GM23338 (cell line): ENCODE data around the gene APOBEC2. TPM values are rescaled to one million over a fixed set of nuclear protein-coding genes. Genes with fewer than 3 reads are reported as not detected.

ENCODE experiments used
- ATAC-seq: fragments of 200-7000 bp; cut with Tn5 transposase; 3 replicates; pipeline ENCODE4 v1.9.1; 2020
- DNase-seq: peaks from one replicate; pipeline ENCODE4 v3.0.0-alpha.2; 2015; ENCODE audit warnings: low spot score
- H2AFZ ChIP-seq: fragments of 200-600 bp; sonication (generic); 2 replicates; pipeline ENCODE4 v1.8.0; 2016; ENCODE audit warnings: antibody characterized with exemption, mild to moderate bottlenecking, moderate library complexity
- H3F3A ChIP-seq: fragments of 200-600 bp; sonication (generic); replicated peaks from 2 replicates; pipeline ENCODE4 v1.8.0; 2017; ENCODE audit warnings: antibody characterized with exemption, mixed run types, low read depth
- H3K27ac ChIP-seq: fragments of 200-600 bp; sonication (generic); 2 replicates; pipeline ENCODE4 v1.6.1; 2016; ENCODE audit warnings: low read depth
- H3K27me3 ChIP-seq: fragments of 200-600 bp; sonication (generic); 2 replicates; pipeline ENCODE4 v1.8.0; 2016; ENCODE audit warnings: mild to moderate bottlenecking, mixed run types, moderate library complexity; ENCODE audit not compliant: insufficient read depth
- H3K36me3 ChIP-seq: fragments of 200-600 bp; sonication (generic); 2 replicates; pipeline ENCODE4 v1.8.0; 2016; ENCODE audit warnings: mild to moderate bottlenecking; ENCODE audit not compliant: insufficient read depth
- H3K4me1 ChIP-seq: fragments of 200-600 bp; sonication (generic); 2 replicates; pipeline ENCODE4 v1.8.0; 2016; ENCODE audit warnings: mild to moderate bottlenecking, moderate library complexity; ENCODE audit not compliant: insufficient read depth
- H3K4me2 ChIP-seq: fragments of 200-600 bp; sonication (generic); 2 replicates; pipeline ENCODE4 v1.7.1; 2017; ENCODE audit warnings: mixed run types
- H3K4me3 ChIP-seq: fragments of 200-600 bp; sonication (generic); 2 replicates; pipeline ENCODE4 v1.6.1; 2016; ENCODE audit warnings: mixed run types
- H3K79me2 ChIP-seq: fragments of 200-600 bp; sonication (generic); replicated peaks from 2 replicates; pipeline ENCODE4 v1.8.0; 2017; ENCODE audit warnings: mild to moderate bottlenecking; ENCODE audit not compliant: insufficient read depth
- H3K9me2 ChIP-seq: fragments of 200-600 bp; sonication (generic); 2 replicates; pipeline ENCODE4 v1.8.0; 2017; ENCODE audit not compliant: insufficient read depth
- H4K20me1 ChIP-seq: fragments of 200-600 bp; sonication (generic); replicated peaks from 2 replicates; pipeline ENCODE4 v1.8.0; 2017; ENCODE audit warnings: mild to moderate bottlenecking; ENCODE audit not compliant: insufficient read depth
- H3K27ac Mint-ChIP-seq: 2 replicates; pipeline ENCODE4 v1.8.0; 2020; ENCODE audit warnings: inconsistent platforms, mild to moderate bottlenecking, moderate library complexity, mixed read lengths
- H3K27me3 Mint-ChIP-seq: 3 replicates; pipeline ENCODE4 v1.8.0; 2022; ENCODE audit warnings: low read depth, mild to moderate bottlenecking, moderate library complexity, mixed read lengths, inconsistent platforms; ENCODE audit not compliant: insufficient read depth, poor library complexity
- H3K36me3 Mint-ChIP-seq: 3 replicates; pipeline ENCODE4 v1.8.0; 2021; ENCODE audit warnings: low read depth, mild to moderate bottlenecking, inconsistent platforms, moderate library complexity, mixed read lengths
- H3K4me1 Mint-ChIP-seq: 3 replicates; pipeline ENCODE4 v1.8.0; 2020; ENCODE audit warnings: mild to moderate bottlenecking, inconsistent platforms, mixed read lengths
- H3K4me3 Mint-ChIP-seq: 3 replicates; pipeline ENCODE4 v1.8.0; 2021; ENCODE audit warnings: moderate library complexity, mild to moderate bottlenecking, inconsistent platforms, mixed read lengths
- H3K9me3 Mint-ChIP-seq: 3 replicates; pipeline ENCODE4 v1.8.0; 2020; ENCODE audit warnings: moderate library complexity, mild to moderate bottlenecking, inconsistent platforms, mixed read lengths
- CREB1 ChIP-seq: fragments of 250-450 bp; sonication (Bioruptor Pico); IDR thresholded peaks from 2 replicates; pipeline ENCODE4 v1.5.0; 2020; ENCODE audit warnings: low read depth, mild to moderate bottlenecking, moderate library complexity
- EZH2 ChIP-seq: fragments of 200-600 bp; sonication (generic); IDR thresholded peaks from one replicate; pipeline ENCODE4 v1.8.0; 2017; ENCODE audit warnings: antibody characterized with exemption, mild to moderate bottlenecking, low read depth; ENCODE audit not compliant: unreplicated experiment
- EZH2phosphoT487 ChIP-seq: fragments of 200-600 bp; sonication (generic); IDR thresholded peaks from one replicate; pipeline ENCODE4 v1.8.1; 2018; ENCODE audit warnings: antibody characterized with exemption; ENCODE audit not compliant: unreplicated experiment
- JUNB ChIP-seq: IDR thresholded peaks from one replicate; pipeline ENCODE4 v1.6.1; 2016; ENCODE audit warnings: antibody characterized with exemption; ENCODE audit not compliant: unreplicated experiment
- NANOG ChIP-seq: IDR thresholded peaks from 2 replicates; pipeline ENCODE4 v1.6.1; 2016; ENCODE audit warnings: antibody characterized with exemption, borderline replicate concordance
- POLR2AphosphoS5 ChIP-seq: IDR thresholded peaks from 2 replicates; pipeline ENCODE4 v1.6.1; 2016; ENCODE audit warnings: antibody characterized with exemption, low read depth
- STAT1 ChIP-seq: IDR thresholded peaks from one replicate; pipeline ENCODE4 v1.6.1; 2016; ENCODE audit warnings: antibody characterized with exemption; ENCODE audit not compliant: unreplicated experiment
- ZNF331 ChIP-seq: fragments of 250-450 bp; sonication (Bioruptor Pico); IDR thresholded peaks from 2 replicates; pipeline ENCODE4 v1.5.0; 2020; ENCODE audit warnings: low read depth, mild to moderate bottlenecking, moderate library complexity
- ZNF462 ChIP-seq: fragments of 250-450 bp; sonication (Bioruptor Pico); IDR thresholded peaks from 2 replicates; pipeline ENCODE4 v1.5.0; 2020; ENCODE audit warnings: mild to moderate bottlenecking, moderate library complexity
- polyA plus RNA-seq: library from polyadenylated mRNA; unstranded; fragments of >200 nt; fragmentation: Nextera tagmentation; extraction: Ambion mirVana; gene quantifications from 2 replicates; pipeline ENCODE4 v1.2.1, GENCODE V29; 2016
- total RNA-seq: library from RNA; depleted of rRNA; stranded (reverse); fragments of >200 nt; shearing (Covaris generic); gene quantifications from 2 replicates; pipeline ENCODE4 v1.2.3, GENCODE V29; 2014
- TF ChIP-seq, protein P1 (sequence below), 2 experiments: fragments of 200-600 bp in 1 of 2; sonication (generic) in 1 of 2; conservative IDR thresholded peaks; 2 replicates each; pipeline versions ENCODE4 v1.5.1 to v1.6.1; 2016 to 2017; ENCODE audit warnings: antibody characterized with exemption in 2 of 2, low read depth in 2 of 2, mild to moderate bottlenecking in 2 of 2, moderate library complexity in 1 of 2
- TF ChIP-seq, protein P2 (sequence below): IDR thresholded peaks from one replicate; pipeline ENCODE4 v1.6.1; 2018; ENCODE audit warnings: antibody characterized with exemption; ENCODE audit not compliant: unreplicated experiment

Gene APOBEC2
- total and polyA plus RNA-seq, 2 experiments from 2014 or later: 2.4 TPM; not detected in 1

- TF ChIP-seq, protein P1, sequence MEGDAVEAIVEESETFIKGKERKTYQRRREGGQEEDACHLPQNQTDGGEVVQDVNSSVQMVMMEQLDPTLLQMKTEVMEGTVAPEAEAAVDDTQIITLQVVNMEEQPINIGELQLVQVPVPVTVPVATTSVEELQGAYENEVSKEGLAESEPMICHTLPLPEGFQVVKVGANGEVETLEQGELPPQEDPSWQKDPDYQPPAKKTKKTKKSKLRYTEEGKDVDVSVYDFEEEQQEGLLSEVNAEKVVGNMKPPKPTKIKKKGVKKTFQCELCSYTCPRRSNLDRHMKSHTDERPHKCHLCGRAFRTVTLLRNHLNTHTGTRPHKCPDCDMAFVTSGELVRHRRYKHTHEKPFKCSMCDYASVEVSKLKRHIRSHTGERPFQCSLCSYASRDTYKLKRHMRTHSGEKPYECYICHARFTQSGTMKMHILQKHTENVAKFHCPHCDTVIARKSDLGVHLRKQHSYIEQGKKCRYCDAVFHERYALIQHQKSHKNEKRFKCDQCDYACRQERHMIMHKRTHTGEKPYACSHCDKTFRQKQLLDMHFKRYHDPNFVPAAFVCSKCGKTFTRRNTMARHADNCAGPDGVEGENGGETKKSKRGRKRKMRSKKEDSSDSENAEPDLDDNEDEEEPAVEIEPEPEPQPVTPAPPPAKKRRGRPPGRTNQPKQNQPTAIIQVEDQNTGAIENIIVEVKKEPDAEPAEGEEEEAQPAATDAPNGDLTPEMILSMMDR (conservative IDR thresholded peaks at IDR 0.05; ENCODE audit: low read depth in 2 of 2): no peak
- TF ChIP-seq CREB1 (no peak), JUNB (no peak), STAT1 (no peak)
Observed at GRCh38 chr6:41062056-41062455, 9.1 kb downstream of the APOBEC2 start (continued).

GRCh38 chr6:41063884-41064285, 10.9 kb downstream of the APOBEC2 start:
- H3K36me3 Mint-ChIP-seq: peaks cover 38% of the 10 kb centered on the region
- Histone ChIP-seq H3F3A (no peaks in the 10 kb centered on the region), H3K36me3 (peaks cover 16% of the 10 kb centered on the region; the same call in 1 of the 2 replicates), H4K20me1 (no peaks in the 10 kb centered on the region), H3K4me1 (no peaks in the 10 kb centered on the region), H3K4me2 (no peak overlapping the region), H2AFZ (no peak overlapping the region), H3K4me3 (no peak overlapping the region), H3K79me2 (no peaks in the 10 kb centered on the region), H3K27ac (no peak overlapping the region), H3K9me2 (no peaks in the 10 kb centered on the region; the same call in 1 of the 2 replicates), H3K27me3 (no peaks in the 10 kb centered on the region)
- no peak overlapping the region for H3K4me3 Mint-ChIP-seq
- H3K9me3 Mint-ChIP-seq: no peaks in the 10 kb centered on the region
- TF ChIP-seq EZH2: no peak
- TF ChIP-seq, protein P2, sequence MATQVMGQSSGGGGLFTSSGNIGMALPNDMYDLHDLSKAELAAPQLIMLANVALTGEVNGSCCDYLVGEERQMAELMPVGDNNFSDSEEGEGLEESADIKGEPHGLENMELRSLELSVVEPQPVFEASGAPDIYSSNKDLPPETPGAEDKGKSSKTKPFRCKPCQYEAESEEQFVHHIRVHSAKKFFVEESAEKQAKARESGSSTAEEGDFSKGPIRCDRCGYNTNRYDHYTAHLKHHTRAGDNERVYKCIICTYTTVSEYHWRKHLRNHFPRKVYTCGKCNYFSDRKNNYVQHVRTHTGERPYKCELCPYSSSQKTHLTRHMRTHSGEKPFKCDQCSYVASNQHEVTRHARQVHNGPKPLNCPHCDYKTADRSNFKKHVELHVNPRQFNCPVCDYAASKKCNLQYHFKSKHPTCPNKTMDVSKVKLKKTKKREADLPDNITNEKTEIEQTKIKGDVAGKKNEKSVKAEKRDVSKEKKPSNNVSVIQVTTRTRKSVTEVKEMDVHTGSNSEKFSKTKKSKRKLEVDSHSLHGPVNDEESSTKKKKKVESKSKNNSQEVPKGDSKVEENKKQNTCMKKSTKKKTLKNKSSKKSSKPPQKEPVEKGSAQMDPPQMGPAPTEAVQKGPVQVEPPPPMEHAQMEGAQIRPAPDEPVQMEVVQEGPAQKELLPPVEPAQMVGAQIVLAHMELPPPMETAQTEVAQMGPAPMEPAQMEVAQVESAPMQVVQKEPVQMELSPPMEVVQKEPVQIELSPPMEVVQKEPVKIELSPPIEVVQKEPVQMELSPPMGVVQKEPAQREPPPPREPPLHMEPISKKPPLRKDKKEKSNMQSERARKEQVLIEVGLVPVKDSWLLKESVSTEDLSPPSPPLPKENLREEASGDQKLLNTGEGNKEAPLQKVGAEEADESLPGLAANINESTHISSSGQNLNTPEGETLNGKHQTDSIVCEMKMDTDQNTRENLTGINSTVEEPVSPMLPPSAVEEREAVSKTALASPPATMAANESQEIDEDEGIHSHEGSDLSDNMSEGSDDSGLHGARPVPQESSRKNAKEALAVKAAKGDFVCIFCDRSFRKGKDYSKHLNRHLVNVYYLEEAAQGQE: no peak
- no peak for TF ChIP-seq EZH2phosphoT487
- no peak for TF ChIP-seq JUNB
- no peak for TF ChIP-seq ZNF462 (CRISPR knock-in tag)
- TF ChIP-seq NANOG: no peak
- no peak for TF ChIP-seq ZNF331 (CRISPR knock-in tag)
- no peak for TF ChIP-seq CREB1
- no peak for TF ChIP-seq STAT1
- no peak for TF ChIP-seq POLR2AphosphoS5
- ATAC-seq: no peak
- H3K27me3 Mint-ChIP-seq: no peaks in the 10 kb centered on the region
- H3K27ac Mint-ChIP-seq: no peak overlapping the region
- H3K4me1 Mint-ChIP-seq: peaks cover 7% of the 10 kb centered on the region
- DNase-seq: no peak
